GM12878 (cell line): ENCODE results near the gene RRP1B. TPM values are rescaled to one million over a fixed set of nuclear protein-coding genes. Genes with fewer than 3 reads are reported as not detected.

Experiments used
- ATAC-seq: fragments of 200-7000 bp; cut with Tn5 transposase; 3 replicates; pipeline ENCODE4 v1.9.1; 2020; ENCODE audit warnings: mild to moderate bottlenecking, moderate library complexity
- BruUV-seq: library from RNA; stranded (reverse); fragments of 400-500 nt; replicated peaks from 2 replicates; lab custom pipeline; 2021; lab: Mats Ljungman, UMichigan
- CTCF ChIA-PET: fragments of 300-600 bp; sonication (Branson Sonifier 250); formaldehyde crosslinking; extraction: SDS; loops from one replicate; lab custom pipeline; 2021; ENCODE audit warnings: inconsistent platforms; lab: Yijun Ruan, JAX
- POLR2A ChIA-PET: fragments of 350-600 bp; formaldehyde crosslinking; extraction: SDS; loops from one replicate; lab custom pipeline; 2021; ENCODE audit warnings: inconsistent platforms; lab: Charles Lee
- RAD21 ChIA-PET: fragments of 300-600 bp; sonication (Branson Sonifier 250); formaldehyde crosslinking; loops from one replicate; lab custom pipeline; 2023; ENCODE audit warnings: antibody characterized with exemption; ENCODE audit not compliant: unreplicated experiment; lab: Charles Lee
- SMC1A ChIA-PET: fragments of 300-600 bp; sonication (Branson Sonifier 250); formaldehyde crosslinking; loops from one replicate; lab custom pipeline; 2023; ENCODE audit not compliant: unreplicated experiment, uncharacterized antibody; lab: Charles Lee
- DNase-seq: peaks from one replicate; pipeline ENCODE4 v3.0.0-alpha.2; 2011; ENCODE audit warnings: low read depth, low spot score
- FAIRE-seq: peaks from 3 replicates; lab custom pipeline; 2011; peaks lifted over from hg19 to GRCh38; lab: Jason Lieb, UNC
- H2AFZ ChIP-seq: 2 replicates; pipeline ENCODE4 v1.6.0; 2011; ENCODE audit warnings: low read depth, low read length, control low read depth; ENCODE audit not compliant: control insufficient read depth
- H3K27ac ChIP-seq: 2 replicates; pipeline ENCODE4 v1.5.1; 2011; ENCODE audit warnings: control low read depth; ENCODE audit not compliant: control insufficient read depth, insufficient read depth
- H3K27me3 ChIP-seq, 2 experiments: replicated peaks in 1 of 2; 2 replicates each; pipeline versions ENCODE4 v1.6.0 to v1.6.1; 2011; ENCODE audit warnings: low read length in 1 of 2; ENCODE audit not compliant: control insufficient read depth in 2 of 2, insufficient read depth in 2 of 2
- H3K36me3 ChIP-seq, 2 experiments: 2 replicates each; pipeline ENCODE4 v1.5.1; 2011; ENCODE audit warnings: low read length in 1 of 2; ENCODE audit not compliant: control insufficient read depth in 2 of 2, insufficient read depth in 2 of 2
- H3K4me1 ChIP-seq: 2 replicates; pipeline ENCODE4 v1.6.1; 2011; ENCODE audit warnings: mild to moderate bottlenecking, low read length, moderate library complexity, mixed read lengths; ENCODE audit not compliant: control insufficient read depth, insufficient read depth
- H3K4me2 ChIP-seq: 2 replicates; pipeline ENCODE4 v1.6.0; 2011; ENCODE audit warnings: control low read depth; ENCODE audit not compliant: control insufficient read depth, insufficient read depth
- H3K4me3 ChIP-seq: fragments of 200-600 bp; sonication (generic); 2 replicates; pipeline ENCODE4 v1.5.1; 2016
- H3K79me2 ChIP-seq: 2 replicates; pipeline ENCODE4 v1.6.0; 2011; ENCODE audit warnings: low read length; ENCODE audit not compliant: control insufficient read depth, insufficient read depth
- H3K9ac ChIP-seq: 2 replicates; pipeline ENCODE4 v1.8.0; 2011; ENCODE audit warnings: low read length, control low read depth, mixed read lengths; ENCODE audit not compliant: control insufficient read depth, insufficient read depth
- H3K9me3 ChIP-seq: replicated peaks from 3 replicates; pipeline ENCODE4 v1.5.1; 2011; ENCODE audit warnings: mild to moderate bottlenecking, low read length; ENCODE audit not compliant: control insufficient read depth, insufficient read depth
- H4K20me1 ChIP-seq: 2 replicates; pipeline ENCODE4 v1.6.0; 2011; ENCODE audit not compliant: control insufficient read depth, insufficient read depth
- DPF2 ChIP-seq: fragments of 450-650 bp; IDR thresholded peaks from 2 replicates; pipeline ENCODE4 v1.6.1; 2017; ENCODE audit warnings: mild to moderate bottlenecking
- EED ChIP-seq: sonication (generic); IDR thresholded peaks from 2 replicates; pipeline ENCODE4 v1.6.1; 2016; ENCODE audit warnings: antibody characterized with exemption, low read depth
- IRF5 ChIP-seq: fragments of 450-650 bp; IDR thresholded peaks from 2 replicates; pipeline ENCODE4 v1.6.1; 2017; ENCODE audit warnings: borderline replicate concordance
- JUNB ChIP-seq: IDR thresholded peaks from 2 replicates; pipeline ENCODE4 v1.6.1; 2016; ENCODE audit warnings: antibody characterized with exemption, mild to moderate bottlenecking
- MYB ChIP-seq: fragments of 150-350 bp; IDR thresholded peaks from 2 replicates; pipeline ENCODE4 v1.6.1; 2014; ENCODE audit warnings: mild to moderate bottlenecking, low read depth, low read length, borderline replicate concordance
- MYC ChIP-seq: IDR thresholded peaks from 2 replicates; pipeline ENCODE4 v1.6.1; 2011; ENCODE audit warnings: mild to moderate bottlenecking, low read length, moderate library complexity, inconsistent platforms; ENCODE audit not compliant: insufficient read depth, insufficient replicate concordance, insufficient read length, severe bottlenecking
- NBN ChIP-seq: fragments of 450-650 bp; IDR thresholded peaks from 2 replicates; pipeline ENCODE4 v1.6.1; 2016
- NFYA ChIP-seq: IDR thresholded peaks from 2 replicates; pipeline ENCODE4 v1.6.1; 2011; ENCODE audit warnings: low read depth, mild to moderate bottlenecking, low read length, improper control_type of control experiment, borderline replicate concordance
- SMAD5 ChIP-seq: IDR thresholded peaks from 2 replicates; pipeline ENCODE4 v1.6.1; 2016; ENCODE audit warnings: antibody characterized with exemption, low read depth
- TCF3 ChIP-seq: IDR thresholded peaks from 2 replicates; pipeline ENCODE4 v1.6.1; 2012; ENCODE audit warnings: low read depth, mild to moderate bottlenecking, low read length, borderline replicate concordance; ENCODE audit not compliant: insufficient read depth
- ZNF274 ChIP-seq: IDR thresholded peaks from one replicate; pipeline ENCODE4 v1.8.0; 2011; ENCODE audit not compliant: insufficient read length, insufficient read depth
- ZNF592 ChIP-seq: fragments of 450-650 bp; IDR thresholded peaks from 2 replicates; pipeline ENCODE4 v1.6.1; 2017; ENCODE audit warnings: mild to moderate bottlenecking, moderate library complexity
- ZZZ3 ChIP-seq: IDR thresholded peaks from 2 replicates; pipeline ENCODE4 v1.6.1; 2011; ENCODE audit warnings: low read depth; ENCODE audit not compliant: control insufficient read depth, insufficient read length
- WGBS: methylation state at CpG from one replicate; pipeline ENCODE4 v1.1.6; 2016; ENCODE audit warnings: low lambda C conversion rate; ENCODE audit not compliant: insufficient replicate concordance, insufficient coverage; ENCODE audit errors: missing lambda C conversion rate; 5-methylcytosine and 5-hydroxymethylcytosine counted together
- in situ Hi-C: fragments of 300-500 bp; cut with MboI; formaldehyde crosslinking; loops from 9 replicates; pipeline ENCODE4 v1.14.3; 2018; ENCODE audit warnings: mixed read lengths
- intact Hi-C: fragments of 100-400 bp; cut with micrococcal nuclease; formaldehyde crosslinking; loops from one replicate; pipeline ENCODE4 v1.14.2; 2022; ENCODE audit not compliant: unreplicated experiment
- polyA plus RNA-seq, 11 experiments: library from polyadenylated mRNA; depleted of rRNA in 4 of 11; unstranded in 6 of 11; stranded (reverse) in 5 of 11; fragments of >200 nt; fragmentation: Nextera tagmentation in 4 of 11; fragmentation: Illumina TruSeq in 1 of 11; extraction: Ambion mirVana in 4 of 11; extraction: Trizol in 1 of 11; gene quantifications; 1 replicate in 1 of 11; 2 replicates in 10 of 11; pipeline versions ENCODE4 v1.2.1 to v1.2.3, GENCODE V29; 2011 to 2016; ENCODE audit warnings: inconsistent platforms in 2 of 11, missing spikeins in 2 of 11, low read depth in 1 of 11
- total RNA-seq, 4 experiments: library from RNA; depleted of rRNA in 3 of 4; stranded (reverse); fragments of >200 nt in 3 of 4; fragmentation: Illumina TruSeq in 1 of 4; extraction: Trizol in 1 of 4; gene quantifications; 2 replicates each; pipeline versions ENCODE4 v1.2.1 to v1.2.3, GENCODE V29; 2013 to 2021
- TF ChIP-seq, protein P1 (sequence below): fragments of 450-650 bp; IDR thresholded peaks from 2 replicates; pipeline ENCODE4 v1.6.1; 2017; ENCODE audit warnings: antibody characterized with exemption, mild to moderate bottlenecking, moderate library complexity

Gene RRP1B
- total and polyA plus RNA-seq, 10 of the 15 experiments (the other 5 are each of a cell fraction or from before 2014, with no cell fraction given), result 8.1 to 57.4 (median 38.1) TPM

- no peaks in the 10 kb centered on the region for H4K20me1 ChIP-seq
- ChIA-PET CTCF (interaction anchor here (1.3 to 2.2 kb wide), 2 partner anchors 16 to 18 kb away, joined by 3 to 11 read pairs; no protein-coding TSS in a partner anchor), POLR2A (no interaction called here), SMC1A (no interaction called here), RAD21 (no interaction called here)
- H3K9me3 ChIP-seq, result peaks cover 5% of the 10 kb centered on the region; the same call in 1 of the 3 replicates
- no peaks in the 10 kb centered on the region for H3K36me3 ChIP-seq
- TF ChIP-seq ZNF592 (no peak), MYC (no peak), MYB (no peak), SMAD5 (no peak), EED (no peak), JUNB (no peak), ZZZ3 (no peak), IRF5 (no peak), TCF3 (no peak), NFYA (no peak), ZNF274 (no peak), NBN (no peak), DPF2 (no peak)
- TF ChIP-seq, protein P1, sequence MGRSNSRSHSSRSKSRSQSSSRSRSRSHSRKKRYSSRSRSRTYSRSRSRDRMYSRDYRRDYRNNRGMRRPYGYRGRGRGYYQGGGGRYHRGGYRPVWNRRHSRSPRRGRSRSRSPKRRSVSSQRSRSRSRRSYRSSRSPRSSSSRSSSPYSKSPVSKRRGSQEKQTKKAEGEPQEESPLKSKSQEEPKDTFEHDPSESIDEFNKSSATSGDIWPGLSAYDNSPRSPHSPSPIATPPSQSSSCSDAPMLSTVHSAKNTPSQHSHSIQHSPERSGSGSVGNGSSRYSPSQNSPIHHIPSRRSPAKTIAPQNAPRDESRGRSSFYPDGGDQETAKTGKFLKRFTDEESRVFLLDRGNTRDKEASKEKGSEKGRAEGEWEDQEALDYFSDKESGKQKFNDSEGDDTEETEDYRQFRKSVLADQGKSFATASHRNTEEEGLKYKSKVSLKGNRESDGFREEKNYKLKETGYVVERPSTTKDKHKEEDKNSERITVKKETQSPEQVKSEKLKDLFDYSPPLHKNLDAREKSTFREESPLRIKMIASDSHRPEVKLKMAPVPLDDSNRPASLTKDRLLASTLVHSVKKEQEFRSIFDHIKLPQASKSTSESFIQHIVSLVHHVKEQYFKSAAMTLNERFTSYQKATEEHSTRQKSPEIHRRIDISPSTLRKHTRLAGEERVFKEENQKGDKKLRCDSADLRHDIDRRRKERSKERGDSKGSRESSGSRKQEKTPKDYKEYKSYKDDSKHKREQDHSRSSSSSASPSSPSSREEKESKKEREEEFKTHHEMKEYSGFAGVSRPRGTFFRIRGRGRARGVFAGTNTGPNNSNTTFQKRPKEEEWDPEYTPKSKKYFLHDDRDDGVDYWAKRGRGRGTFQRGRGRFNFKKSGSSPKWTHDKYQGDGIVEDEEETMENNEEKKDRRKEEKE, result no peak
- no peaks in the 10 kb centered on the region for H3K79me2 ChIP-seq
- H3K4me2 ChIP-seq, result no peak overlapping the region
- no peak for ATAC-seq
- peaks cover 0 to 2% of the 10 kb centered on the region in 2 experiments; a peak in 3 of 4 replicates for H3K27me3 ChIP-seq
- intact Hi-C loops, result no loop called here
- H3K9ac ChIP-seq, result no peak overlapping the region
- DNase-seq, result no peak
- WGBS, result 3% methylated on average over 2 of the region's 2 CpGs
- no peaks in the 10 kb centered on the region for H3K4me1 ChIP-seq
- no peak overlapping the region for H3K27ac ChIP-seq
- no peak overlapping the region for H3K4me3 ChIP-seq
- in situ Hi-C loops, result no loop called here
- no peak overlapping the region for H2AFZ ChIP-seq
- no TSS peak for BruUV-seq
- no peak for FAIRE-seq
Measured at GRCh38 chr21:43627527-43627926, 31.8 kb upstream of the RRP1B start.
